GM12892 (cell line): ENCODE measurements around the gene CARMIL1.

Experiments
- DNase-seq: peaks from one replicate; pipeline ENCODE4 v3.0.0; 2011; ENCODE audit not compliant: insufficient read length
- FAIRE-seq: peaks from 2 replicates; lab custom pipeline; 2011; peaks lifted over from hg19 to GRCh38; lab: Jason Lieb, UNC
- POLR2A ChIP-seq: IDR thresholded peaks from 2 replicates; pipeline ENCODE4 v1.6.1; 2011; ENCODE audit warnings: low read depth, low read length, control low read depth
- POLR2AphosphoS5 ChIP-seq: IDR thresholded peaks from 2 replicates; pipeline ENCODE4 v1.6.1; 2011; ENCODE audit warnings: low read depth, low read length, control low read depth
- TAF1 ChIP-seq: IDR thresholded peaks from 2 replicates; pipeline ENCODE4 v1.6.1; 2011; ENCODE audit warnings: low read depth, mild to moderate bottlenecking, control low read depth, low read length, borderline replicate concordance

Gene CARMIL1

DNA sequence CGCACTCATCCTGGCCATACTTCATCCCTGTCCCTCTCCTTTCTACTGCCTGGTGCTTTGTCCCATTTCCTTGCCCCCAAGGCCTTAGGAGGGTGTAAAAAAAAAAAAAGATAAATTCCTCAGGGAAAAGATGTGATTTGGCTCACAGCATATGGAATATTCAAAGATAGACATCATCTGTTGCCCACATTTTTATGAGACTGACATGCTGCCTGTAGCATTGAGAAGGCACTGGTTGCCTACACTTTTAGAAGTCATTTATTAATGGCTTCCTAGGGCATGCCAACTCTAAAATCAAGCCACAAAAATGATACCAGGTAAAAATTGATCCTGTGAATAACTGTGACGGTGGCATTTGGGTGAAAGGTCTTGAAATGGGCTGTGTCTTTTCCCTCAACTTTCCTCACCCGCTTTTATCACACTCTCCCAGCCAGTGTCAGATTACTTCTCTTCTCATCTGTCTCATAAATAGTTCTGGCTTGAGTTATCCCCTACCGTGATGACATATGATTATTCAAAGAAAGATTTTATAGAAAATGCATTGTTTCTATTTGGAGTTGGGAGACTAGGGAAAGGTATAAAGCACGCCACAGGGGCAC, 139.4 kb downstream of the CARMIL1 start:
- FAIRE-seq: no peak
- no peak for DNase-seq
- TF ChIP-seq TAF1 (no peak), POLR2A (no peak), POLR2AphosphoS5 (no peak)

DNA sequence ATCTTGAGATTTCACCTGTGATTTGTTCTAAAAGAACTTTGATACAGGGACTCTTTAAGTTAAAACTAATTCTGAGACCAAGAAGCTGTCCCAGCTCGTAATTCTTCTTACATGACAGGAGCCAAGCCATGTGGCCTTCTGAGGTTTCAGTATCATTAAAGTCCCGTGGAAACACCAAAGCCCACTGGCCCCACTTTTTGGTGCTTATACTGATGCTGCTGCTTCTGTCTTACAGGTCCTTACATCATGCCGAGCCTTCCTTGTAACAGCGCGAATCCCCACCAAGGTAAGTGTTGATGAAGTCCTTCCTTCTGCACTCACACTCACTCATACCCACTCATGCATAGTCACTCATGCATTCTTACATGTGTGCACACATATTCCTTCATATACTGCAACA, 140.7 kb downstream of the CARMIL1 start:
- TF ChIP-seq TAF1 (no peak), POLR2AphosphoS5 (no peak), POLR2A (no peak)
- no peak for FAIRE-seq
- DNase-seq: no peak

DNA sequence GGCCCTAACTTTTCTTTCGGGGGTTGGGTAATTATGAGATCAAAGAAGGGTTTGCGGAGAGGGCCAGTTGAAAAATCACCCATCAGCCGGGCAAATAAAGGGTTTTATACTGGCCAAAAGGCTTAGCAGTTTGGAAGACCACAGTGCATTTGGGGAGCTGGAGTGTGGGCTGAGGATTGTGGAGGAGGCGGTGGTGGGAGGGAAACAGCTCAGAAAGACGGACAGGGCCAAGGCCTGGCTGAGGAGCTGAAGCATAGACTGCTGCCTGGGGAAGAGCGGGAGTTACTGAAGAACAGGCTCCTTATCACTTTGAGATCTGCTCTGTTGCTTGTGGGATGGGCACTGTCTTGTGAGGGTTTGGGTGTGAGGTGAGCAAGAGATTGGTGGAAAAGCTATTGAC, 144.2 kb downstream of the CARMIL1 start:
- TF ChIP-seq POLR2AphosphoS5: no peak
- no peak for TF ChIP-seq POLR2A
- TF ChIP-seq TAF1: no peak
- DNase-seq (no peak), FAIRE-seq (no peak)

- no peak for TF ChIP-seq POLR2AphosphoS5
- no peak for TF ChIP-seq TAF1
- TF ChIP-seq POLR2A: no peak
- DNase-seq (no peak), FAIRE-seq (no peak)
Observed at GRCh38 chr6:25424303-25424702, 145.1 kb downstream of the CARMIL1 start.

DNA sequence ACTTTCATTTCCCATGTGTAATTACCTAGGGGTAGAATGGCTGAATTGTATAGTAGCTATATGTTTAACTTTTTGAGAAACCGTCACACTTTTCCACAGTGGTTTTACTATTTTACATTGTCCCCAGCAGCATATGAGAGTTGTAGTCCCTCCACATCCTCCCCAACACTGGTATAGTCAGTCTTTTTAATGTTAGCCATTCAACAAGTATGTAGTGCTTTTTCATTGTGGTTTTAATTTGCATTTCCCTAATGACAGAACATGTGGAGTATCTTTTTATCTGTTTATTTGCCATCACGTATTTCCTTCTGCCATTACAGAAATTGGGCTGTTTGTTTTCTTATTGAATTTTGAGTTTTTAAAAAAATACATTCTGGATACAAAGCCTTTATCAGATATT, 148.4 kb downstream of the CARMIL1 start:
- no peak for TF ChIP-seq POLR2AphosphoS5
- no peak for TF ChIP-seq POLR2A
- no peak for TF ChIP-seq TAF1
- DNase-seq: no peak
- FAIRE-seq: no peak

GRCh38 chr6:25428758-25429317, 149.7 kb downstream of the CARMIL1 start:
- DNase-seq (no peak), FAIRE-seq (no peak)
- TF ChIP-seq TAF1 (no peak), POLR2A (no peak), POLR2AphosphoS5 (no peak)

DNA sequence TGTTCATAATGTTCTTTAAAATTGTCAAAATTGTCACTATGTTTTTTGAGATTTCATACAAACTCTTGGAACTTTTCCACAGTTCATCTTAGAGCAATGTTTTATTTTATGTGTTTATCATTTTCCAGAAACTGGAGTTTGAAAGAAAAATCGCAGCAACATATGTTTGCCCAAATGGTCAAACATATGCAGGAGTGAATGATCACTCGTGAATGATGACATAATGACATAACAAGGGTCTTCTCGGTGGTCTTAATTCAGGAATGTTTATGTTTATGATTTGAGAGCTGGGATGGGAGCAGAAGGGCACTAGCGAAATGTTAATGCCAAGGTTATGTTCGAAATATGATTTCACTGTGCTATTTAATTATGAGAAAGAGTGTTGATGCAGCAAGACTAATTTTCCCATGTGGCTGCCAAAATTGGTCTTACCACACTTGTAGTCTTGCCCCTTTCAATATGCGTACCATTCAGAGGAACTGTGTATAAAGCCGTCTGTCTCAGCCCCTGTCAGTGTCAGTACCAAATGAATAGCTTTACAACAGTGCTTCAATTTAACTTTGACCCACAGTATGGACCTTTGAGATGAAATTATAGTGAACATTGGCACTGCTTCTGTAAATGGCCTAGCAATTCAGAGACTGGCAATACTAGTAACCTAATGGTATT, 152.3 kb downstream of the CARMIL1 start:
- DNase-seq (no peak), FAIRE-seq (peak; percentile 14)

GRCh38 chr6:25431975-25432307, 152.8 kb downstream of the CARMIL1 start:
- DNase-seq (no peak), FAIRE-seq (no peak)
- TF ChIP-seq POLR2A (no peak), TAF1 (no peak), POLR2AphosphoS5 (no peak)

More for the DNA sequence above, 152.3 kb downstream of the CARMIL1 start:
- TF ChIP-seq TAF1: no peak
- TF ChIP-seq POLR2AphosphoS5: no peak
- no peak for TF ChIP-seq POLR2A

DNA sequence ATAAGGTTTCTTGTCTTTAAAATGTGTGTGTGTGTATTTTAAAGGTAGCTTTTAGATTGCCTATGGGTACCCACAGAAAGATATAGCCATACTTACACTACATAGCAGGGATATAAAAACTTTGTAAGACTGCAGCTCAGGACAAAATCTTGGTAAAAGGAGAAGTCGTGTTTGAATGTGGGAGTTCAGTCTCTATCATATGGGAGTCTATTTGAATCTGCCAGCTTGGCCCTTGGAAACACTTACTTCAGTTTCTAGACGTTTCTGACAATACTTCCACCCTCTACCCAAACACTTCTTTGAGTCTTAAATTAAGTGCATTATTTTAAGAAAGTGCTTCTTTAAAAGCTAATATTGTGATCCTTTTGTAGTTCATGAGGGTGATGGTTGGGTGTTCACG, 155.7 kb downstream of the CARMIL1 start:
- no peak for DNase-seq
- TF ChIP-seq TAF1 (no peak), POLR2AphosphoS5 (no peak), POLR2A (no peak)
- no peak for FAIRE-seq

GRCh38 chr6:25435416-25435985, 156.3 kb downstream of the CARMIL1 start:
- FAIRE-seq (no peak), DNase-seq (no peak)
- TF ChIP-seq POLR2AphosphoS5 (no peak), POLR2A (no peak), TAF1 (no peak)

DNA sequence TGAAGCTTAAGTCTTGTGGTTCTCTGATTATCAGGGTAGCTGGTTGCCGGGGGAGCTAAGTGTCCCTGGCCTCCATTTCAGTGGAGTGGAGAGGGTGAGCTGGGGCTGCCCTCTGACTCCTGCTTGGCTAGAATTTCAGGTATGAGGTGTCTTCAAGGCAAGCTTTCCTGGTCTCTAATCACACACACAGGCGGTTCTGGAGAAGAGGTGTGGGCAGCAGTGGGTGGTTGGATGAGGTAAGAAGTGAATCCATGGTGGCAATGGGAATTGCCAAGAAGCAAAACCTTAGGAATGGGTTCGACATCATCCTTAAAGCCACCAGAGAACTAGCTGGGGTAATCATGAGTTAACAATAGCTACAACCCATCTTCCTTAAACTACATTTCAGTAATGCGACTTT, 157.6 kb downstream of the CARMIL1 start:
- DNase-seq: no peak
- TF ChIP-seq POLR2A (no peak), TAF1 (no peak), POLR2AphosphoS5 (no peak)
- no peak for FAIRE-seq

- no peak for DNase-seq
- no peak for FAIRE-seq
- TF ChIP-seq TAF1: no peak
- no peak for TF ChIP-seq POLR2AphosphoS5
- no peak for TF ChIP-seq POLR2A
Observed at GRCh38 chr6:25439368-25439767, 160.2 kb downstream of the CARMIL1 start.
